H9 (cell line): ENCODE data around the gene SNX32. TPM values are rescaled to one million over a fixed set of nuclear protein-coding genes. Genes with fewer than 3 reads are reported as not detected.

Experiments used
- DNase-seq: peaks from one replicate; pipeline ENCODE4 v3.0.0-alpha.2; 2017
- H2AFZ ChIP-seq: one replicate; pipeline ENCODE4 v1.6.1; 2013; ENCODE audit warnings: mild to moderate bottlenecking, low read length, control low read depth, moderate library complexity
- H2AK5ac ChIP-seq: 2 replicates; pipeline ENCODE4 v1.6.1; 2013; ENCODE audit warnings: low read length, control low read depth, mixed read lengths; ENCODE audit not compliant: insufficient read length
- H2BK120ac ChIP-seq: one replicate; pipeline ENCODE4 v1.6.1; 2013; ENCODE audit warnings: low read depth, mild to moderate bottlenecking, low read length, control low read depth, inconsistent platforms; ENCODE audit not compliant: poor library complexity, severe bottlenecking
- H2BK12ac ChIP-seq: 2 replicates; pipeline ENCODE4 v1.6.1; 2013; ENCODE audit warnings: low read length, control low read depth, mixed read lengths, low read depth; ENCODE audit not compliant: insufficient read length
- H2BK15ac ChIP-seq: 2 replicates; pipeline ENCODE4 v1.6.1; 2013; ENCODE audit warnings: low read depth, low read length, control low read depth
- H2BK20ac ChIP-seq: one replicate; pipeline ENCODE4 v1.6.1; 2013; ENCODE audit warnings: low read depth, mild to moderate bottlenecking, low read length, control low read depth, inconsistent platforms; ENCODE audit not compliant: poor library complexity, severe bottlenecking
- H2BK5ac ChIP-seq: 2 replicates; pipeline ENCODE4 v1.6.1; 2013; ENCODE audit warnings: low read length, control low read depth, mixed read lengths; ENCODE audit not compliant: insufficient read length
- H3K14ac ChIP-seq: 2 replicates; pipeline ENCODE4 v1.6.1; 2013; ENCODE audit warnings: low read length, control low read depth; ENCODE audit not compliant: insufficient read depth
- H3K18ac ChIP-seq: 2 replicates; pipeline ENCODE4 v1.6.1; 2013; ENCODE audit warnings: low read depth, mild to moderate bottlenecking, mixed read lengths, low read length, control low read depth; ENCODE audit not compliant: insufficient read length
- H3K23ac ChIP-seq: 2 replicates; pipeline ENCODE4 v1.6.1; 2013; ENCODE audit warnings: low read length, control low read depth, mixed read lengths, low read depth; ENCODE audit not compliant: insufficient read length
- H3K23me2 ChIP-seq: 2 replicates; pipeline ENCODE4 v1.6.1; 2013; ENCODE audit warnings: low read depth, mild to moderate bottlenecking, mixed read lengths, low read length, control low read depth; ENCODE audit not compliant: insufficient read length, poor library complexity, severe bottlenecking
- H3K27ac ChIP-seq: 2 replicates; pipeline ENCODE4 v1.5.1; 2013; ENCODE audit warnings: low read length, control low read depth, mixed read lengths, low read depth; ENCODE audit not compliant: insufficient read length
- H3K27me3 ChIP-seq: 2 replicates; pipeline ENCODE4 v1.6.1; 2013; ENCODE audit warnings: low read length, control low read depth, inconsistent platforms; ENCODE audit not compliant: insufficient read depth
- H3K4ac ChIP-seq: 2 replicates; pipeline ENCODE4 v1.6.1; 2013; ENCODE audit warnings: low read depth, mild to moderate bottlenecking, control low read depth, inconsistent platforms, low read length, moderate library complexity
- H3K4me1 ChIP-seq: 2 replicates; pipeline ENCODE4 v1.6.1; 2013; ENCODE audit warnings: low read length, control low read depth, inconsistent platforms; ENCODE audit not compliant: insufficient read depth
- H3K4me2 ChIP-seq: 2 replicates; pipeline ENCODE4 v1.6.1; 2013; ENCODE audit warnings: low read length, control low read depth, mixed read lengths; ENCODE audit not compliant: insufficient read length, insufficient read depth
- H3K56ac ChIP-seq: 2 replicates; pipeline ENCODE4 v1.6.1; 2013; ENCODE audit warnings: low read depth, mild to moderate bottlenecking, mixed read lengths, low read length, control low read depth; ENCODE audit not compliant: insufficient read length
- H3K79me1 ChIP-seq: 2 replicates; pipeline ENCODE4 v1.6.1; 2013; ENCODE audit warnings: low read depth, mild to moderate bottlenecking, moderate library complexity, low read length, control low read depth, inconsistent platforms; ENCODE audit not compliant: insufficient read depth, poor library complexity, severe bottlenecking
- H3K79me2 ChIP-seq: 2 replicates; pipeline ENCODE4 v1.6.1; 2013; ENCODE audit warnings: low read length, control low read depth, inconsistent platforms; ENCODE audit not compliant: insufficient read depth
- H3K9ac ChIP-seq: 2 replicates; pipeline ENCODE4 v1.6.1; 2013; ENCODE audit warnings: low read length, control low read depth, mixed read lengths; ENCODE audit not compliant: insufficient read length; ENCODE audit errors: extremely low read depth
- H3K9me3 ChIP-seq: one replicate; pipeline ENCODE4 v1.6.1; 2013; ENCODE audit warnings: low read depth, low read length, inconsistent platforms; ENCODE audit not compliant: control insufficient read depth
- H3T11ph ChIP-seq: one replicate; pipeline ENCODE4 v1.6.1; 2013; ENCODE audit warnings: mild to moderate bottlenecking, low read length, control low read depth, inconsistent platforms
- H4K20me1 ChIP-seq: one replicate; pipeline ENCODE4 v1.6.1; 2013; ENCODE audit not compliant: control insufficient read depth, insufficient read length, insufficient read depth
- H4K5ac ChIP-seq: 2 replicates; pipeline ENCODE4 v1.6.1; 2013; ENCODE audit warnings: low read depth, mild to moderate bottlenecking, mixed read lengths, low read length, control low read depth; ENCODE audit not compliant: insufficient read length
- H4K8ac ChIP-seq: replicated peaks from 2 replicates; pipeline ENCODE4 v1.6.1; 2013; ENCODE audit warnings: low read length, control low read depth, mixed read lengths, low read depth; ENCODE audit not compliant: insufficient read length
- H4K91ac ChIP-seq: 2 replicates; pipeline ENCODE4 v1.6.1; 2013; ENCODE audit warnings: low read depth, mild to moderate bottlenecking, moderate library complexity, mixed read lengths, low read length, control low read depth; ENCODE audit not compliant: insufficient read length
- H3K27ac Mint-ChIP-seq, 3 experiments: 2 replicates in 2 of 3; 3 replicates in 1 of 3; pipeline ENCODE4 v1.8.0; 2020 to 2021; ENCODE audit warnings: mixed read lengths in 3 of 3, mild to moderate bottlenecking in 1 of 3, moderate library complexity in 1 of 3
- H3K27me3 Mint-ChIP-seq: 2 replicates; pipeline ENCODE4 v1.8.0; 2021; ENCODE audit warnings: low read depth, mild to moderate bottlenecking, moderate library complexity, mixed read lengths
- H3K36me3 Mint-ChIP-seq, 3 experiments: 2 replicates in 2 of 3; 3 replicates in 1 of 3; pipeline ENCODE4 v1.8.0; 2020 to 2021; ENCODE audit warnings: low read depth in 3 of 3, mixed read lengths in 3 of 3; ENCODE audit not compliant: insufficient read depth in 1 of 3
- H3K4me1 Mint-ChIP-seq, 2 experiments: 2 replicates each; pipeline ENCODE4 v1.8.0; 2020; ENCODE audit warnings: mixed read lengths in 2 of 2
- H3K4me3 Mint-ChIP-seq, 2 experiments: 2 replicates in 1 of 2; 3 replicates in 1 of 2; pipeline ENCODE4 v1.8.0; 2020 to 2021; ENCODE audit warnings: mild to moderate bottlenecking in 2 of 2, mixed read lengths in 2 of 2, moderate library complexity in 1 of 2
- H3K9me3 Mint-ChIP-seq, 2 experiments: 2 replicates in 1 of 2; 3 replicates in 1 of 2; pipeline ENCODE4 v1.8.0; 2020; ENCODE audit warnings: mild to moderate bottlenecking in 2 of 2, mixed read lengths in 2 of 2, moderate library complexity in 1 of 2
- CTCF ChIP-seq: fragments of 200-600 bp; sonication (generic); conservative IDR thresholded peaks from 3 replicates; pipeline ENCODE4 v1.8.0; 2021; ENCODE audit warnings: antibody characterized with exemption, mild to moderate bottlenecking
- WGBS: extraction: QIAGEN DNeasy Blood & Tissue Kit; methylation state at CpG from one replicate; pipeline ENCODE4 v1.1.7; 2013; ENCODE audit warnings: missing lambda C conversion rate, low lambda C conversion rate, mixed read lengths; ENCODE audit not compliant: insufficient read length; ENCODE audit errors: extremely low coverage; 5-methylcytosine and 5-hydroxymethylcytosine counted together
- total RNA-seq: library from RNA; stranded (reverse); gene quantifications from 2 replicates; pipeline ENCODE4 v1.2.1, GENCODE V29; 2021

SNX32 gene
- total RNA-seq, 1 experiment from 2014 or later = 1.2 TPM

DNA sequence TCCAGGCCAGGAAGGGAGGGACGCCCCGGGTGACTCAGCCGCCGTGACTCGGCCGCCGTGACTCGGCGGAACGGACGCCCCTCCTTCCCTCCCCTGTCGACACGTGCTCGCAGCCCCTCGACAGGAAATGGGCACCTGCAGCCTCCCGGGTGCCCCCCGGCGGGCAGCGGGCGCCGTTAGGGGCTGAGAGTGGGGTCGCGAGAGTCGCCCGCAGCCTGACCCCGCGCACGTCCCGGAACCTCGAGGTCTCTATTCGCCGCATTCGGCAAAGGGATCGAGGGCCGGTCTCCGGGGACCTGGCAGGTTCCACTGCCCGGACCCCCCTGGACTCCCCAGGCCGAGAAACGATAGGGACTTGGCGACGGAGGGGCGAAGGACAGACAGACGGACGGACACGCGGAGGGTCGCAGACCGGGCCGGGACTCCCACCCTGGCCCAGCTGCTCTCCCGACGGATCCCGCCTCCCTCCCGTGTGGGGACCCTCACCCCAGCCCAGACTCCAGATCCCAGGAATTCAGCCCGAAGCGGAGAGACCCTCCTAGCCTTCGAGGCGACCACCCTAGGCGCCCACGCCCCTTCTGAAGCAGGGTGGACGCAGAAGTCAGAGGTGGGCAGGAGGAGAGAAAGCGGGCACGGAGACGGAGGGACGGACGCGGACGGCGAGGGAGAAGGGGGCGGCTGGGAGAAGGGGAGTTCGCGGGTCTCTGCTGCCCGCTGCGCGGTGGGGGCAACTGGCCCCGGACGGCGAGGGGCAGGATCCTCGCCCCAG lies 65.8 kb downstream of the SNX32 start:
- Histone ChIP-seq H2AFZ (no peak overlapping the region), H4K5ac (no peak overlapping the region), H3K27ac (no peak overlapping the region), H2AK5ac (no peak overlapping the region), H3K23me2 (peaks cover 9% of the 10 kb centered on the region), H4K20me1 (no peaks in the 10 kb centered on the region), H4K91ac (no peak overlapping the region), H3K4me2 (peak overlapping the region; percentile 86), H2BK12ac (no peak overlapping the region), H2BK120ac (no peak overlapping the region), H2BK5ac (no peak overlapping the region), H3K23ac (no peak overlapping the region), H3T11ph (no peak overlapping the region), H3K9ac (no peak overlapping the region), H3K9me3 (no peaks in the 10 kb centered on the region), H3K4ac (no peak overlapping the region), H3K14ac (peak overlapping the region; percentile 62; the same call in 1 of the 2 replicates), H2BK20ac (no peak overlapping the region), H3K79me2 (no peaks in the 10 kb centered on the region), H3K27me3 (peaks cover 17% of the 10 kb centered on the region; the same call in 1 of the 2 replicates), H4K8ac (no peak overlapping the region), H3K56ac (no peak overlapping the region), H3K18ac (peak overlapping the region; percentile 65), H3K79me1 (no peaks in the 10 kb centered on the region), H2BK15ac (no peak overlapping the region), H3K4me1 (no peaks in the 10 kb centered on the region)
- Mint-ChIP-seq H3K36me3 (peaks cover 0 to 23% (median 0%) of the 10 kb centered on the region in 3 experiments; a peak in 2 of 7 replicates), H3K9me3 (no peaks in the 10 kb centered on the region; a peak in 1 of 5 replicates), H3K4me3 (peak overlapping the region; percentile 78 to 80), H3K27me3 (peaks cover 69% of the 10 kb centered on the region), H3K27ac (0 out of 7 replicates have a peak overlapping the region, but pooled peaks of 1 of the 3 experiments have one; percentile 14), H3K4me1 (peaks cover 14 to 17% of the 10 kb centered on the region in 2 experiments)
- DNase-seq = peak; percentile 67
- no CpG with 5 or more reads among the region's 78 CpGs for WGBS
- no peak for TF ChIP-seq CTCF
